SH-SY5Y (cell line): ENCODE data around the gene GJB5.

Experiments
- GATA2 ChIP-seq: IDR thresholded peaks from 2 replicates; pipeline ENCODE4 v1.6.1; 2011; ENCODE audit warnings: mild to moderate bottlenecking, low read depth, low read length
- GATA3 ChIP-seq: IDR thresholded peaks from 2 replicates; pipeline ENCODE4 v1.6.1; 2011; ENCODE audit warnings: low read depth, mild to moderate bottlenecking, low read length, moderate library complexity

GRCh38 chr1:34754964-34755637, at the start of gene GJB5:
- TF ChIP-seq GATA3: no peak
- TF ChIP-seq GATA2: no peak
